Type B pancreatic cell (in vitro differentiated cells): Measurements from ENCODE around the gene FIGN. TPM values are rescaled to one million over a fixed set of nuclear protein-coding genes. Genes with fewer than 3 reads are reported as not detected.

Experiments
- DNase-seq: peaks from one replicate; pipeline ENCODE4 v3.0.0; 2021; ENCODE audit warnings: mixed read lengths; ENCODE audit not compliant: unreplicated experiment; ENCODE audit errors: extremely low spot score
- H3K27ac Mint-ChIP-seq: 2 replicates; pipeline ENCODE4 v1.8.0; 2021; ENCODE audit warnings: mild to moderate bottlenecking, mixed read lengths
- H3K27me3 Mint-ChIP-seq: 2 replicates; pipeline ENCODE4 v1.8.0; 2021; ENCODE audit warnings: mixed read lengths
- H3K36me3 Mint-ChIP-seq: 2 replicates; pipeline ENCODE4 v1.8.0; 2021; ENCODE audit warnings: mixed read lengths
- H3K4me1 Mint-ChIP-seq: one replicate; pipeline ENCODE4 v1.8.0; 2021; ENCODE audit warnings: mixed read lengths; ENCODE audit not compliant: unreplicated experiment
- H3K4me3 Mint-ChIP-seq: 2 replicates; pipeline ENCODE4 v1.8.0; 2021; ENCODE audit warnings: mild to moderate bottlenecking, mixed read lengths
- H3K9me3 Mint-ChIP-seq: 2 replicates; pipeline ENCODE4 v1.8.0; 2021; ENCODE audit warnings: mixed read lengths
- CTCF ChIP-seq: fragments of 200-600 bp; sonication (generic); conservative IDR thresholded peaks from 2 replicates; pipeline ENCODE4 v1.5.0; 2021; ENCODE audit warnings: antibody characterized with exemption, mild to moderate bottlenecking
- total RNA-seq: library from RNA; stranded (reverse); gene quantifications from 2 replicates; pipeline ENCODE4 v1.2.1, GENCODE V29; 2021; ENCODE audit warnings: low replicate concordance

The FIGN gene
- total RNA-seq, 1 donor from 2014 or later = 19.5 TPM

DNA sequence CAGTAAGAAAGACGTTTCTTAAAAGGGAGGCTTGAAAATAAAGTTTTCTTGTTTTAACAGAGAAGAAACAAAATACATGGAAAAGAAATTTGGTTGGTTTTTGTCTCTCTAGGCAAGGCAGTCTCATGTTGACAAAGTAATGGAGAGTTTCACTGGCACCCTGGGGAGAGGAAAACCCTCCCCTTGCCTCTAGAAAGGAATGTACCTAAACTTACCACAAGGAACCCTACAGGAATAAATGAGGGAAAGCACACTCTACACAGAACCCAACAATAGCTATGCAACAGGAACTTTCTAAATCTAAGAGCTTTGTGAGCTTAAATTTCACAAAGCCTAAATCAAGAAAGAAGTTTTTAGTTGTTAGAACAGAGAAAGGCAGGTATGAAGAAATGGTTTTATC, 37.0 kb downstream of the FIGN start:
- H3K4me3 Mint-ChIP-seq = no peak overlapping the region
- H3K36me3 Mint-ChIP-seq = peaks cover 9% of the 10 kb centered on the region
- no peak overlapping the region for H3K27ac Mint-ChIP-seq
- no peak for TF ChIP-seq CTCF
- peaks cover 4% of the 10 kb centered on the region for H3K27me3 Mint-ChIP-seq
- H3K9me3 Mint-ChIP-seq = peaks cover 6% of the 10 kb centered on the region
- DNase-seq = no peak
- H3K4me1 Mint-ChIP-seq = peaks cover 36% of the 10 kb centered on the region

DNA sequence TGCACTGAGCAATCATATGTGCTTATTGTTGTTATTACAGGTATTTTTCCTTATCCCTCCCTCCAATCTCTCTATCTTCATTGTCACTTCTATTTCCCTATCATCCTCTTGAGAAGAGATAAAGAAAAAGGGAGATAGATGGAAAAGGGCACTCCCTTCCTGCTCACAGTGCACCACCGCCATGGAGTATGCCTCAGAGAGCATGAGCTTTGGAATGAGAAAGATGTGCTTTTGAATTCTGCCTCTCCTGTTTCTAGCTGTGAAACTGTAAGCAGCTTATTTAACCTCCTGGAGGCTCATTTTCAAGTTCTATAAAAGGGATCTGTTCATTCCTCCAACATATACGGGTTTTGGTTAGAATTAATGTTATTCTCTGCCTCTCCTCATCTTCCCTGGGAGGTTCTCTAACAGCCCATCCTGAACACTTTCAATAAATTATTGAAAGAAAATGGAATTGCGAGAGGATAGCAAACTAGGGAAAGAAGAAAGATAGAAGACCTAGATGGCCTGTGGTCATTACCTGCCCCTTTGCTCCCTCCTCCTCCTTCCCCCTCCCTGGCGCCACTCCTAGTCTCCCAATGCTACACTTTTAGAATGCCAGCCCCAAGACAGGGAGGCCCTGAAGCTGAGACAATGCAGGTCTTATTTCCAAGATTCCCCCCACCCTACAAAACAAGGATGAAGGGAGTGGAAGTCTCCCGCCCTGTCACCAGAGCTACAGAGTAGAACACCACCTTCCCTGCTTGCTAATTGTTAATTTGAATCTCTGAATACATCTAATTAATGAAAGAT, 37.8 kb downstream of the FIGN start:
- H3K4me3 Mint-ChIP-seq = no peak overlapping the region
- H3K27ac Mint-ChIP-seq = no peak overlapping the region
- peaks cover 38% of the 10 kb centered on the region for H3K4me1 Mint-ChIP-seq
- peaks cover 9% of the 10 kb centered on the region for H3K36me3 Mint-ChIP-seq
- H3K9me3 Mint-ChIP-seq = peaks cover 6% of the 10 kb centered on the region
- TF ChIP-seq CTCF = no peak
- DNase-seq = no peak
- H3K27me3 Mint-ChIP-seq = peaks cover 7% of the 10 kb centered on the region

- H3K27me3 Mint-ChIP-seq = peaks cover 8% of the 10 kb centered on the region
- H3K4me1 Mint-ChIP-seq = peaks cover 36% of the 10 kb centered on the region
- H3K9me3 Mint-ChIP-seq = peaks cover 6% of the 10 kb centered on the region
- no peak for TF ChIP-seq CTCF
- DNase-seq = no peak
- peaks cover 9% of the 10 kb centered on the region for H3K36me3 Mint-ChIP-seq
- no peak overlapping the region for H3K27ac Mint-ChIP-seq
- H3K4me3 Mint-ChIP-seq = no peak overlapping the region
Observed at GRCh38 chr2:163697429-163697828, 38.4 kb downstream of the FIGN start.

GRCh38 chr2:163693484-163693883, 42.3 kb downstream of the FIGN start:
- Mint-ChIP-seq H3K4me1 (peaks cover 12% of the 10 kb centered on the region), H3K4me3 (no peak overlapping the region), H3K9me3 (no peaks in the 10 kb centered on the region), H3K36me3 (peaks cover 5% of the 10 kb centered on the region), H3K27me3 (peaks cover 8% of the 10 kb centered on the region), H3K27ac (no peak overlapping the region)
- no peak for TF ChIP-seq CTCF
- no peak for DNase-seq

GRCh38 chr2:163692611-163693482, 43.0 kb downstream of the FIGN start:
- Mint-ChIP-seq H3K4me1 (peaks cover 6% of the 10 kb centered on the region), H3K9me3 (no peaks in the 10 kb centered on the region), H3K27ac (no peak overlapping the region), H3K27me3 (peaks cover 13% of the 10 kb centered on the region), H3K4me3 (no peak overlapping the region), H3K36me3 (peaks cover 8% of the 10 kb centered on the region)
- no peak for DNase-seq
- TF ChIP-seq CTCF = no peak
